Amygdala (tissue), 56 donors: ENCODE measurements around the gene LRBA.
"Not testable (repeated sequence)": the region's sequence is repeated elsewhere in the genome, so short reads cannot be mapped to it uniquely, and the experiment has no call there.

Experiments
- DNase-seq, 56 donors: peaks; one replicate each; lab custom pipeline; 2025; lab: John Stamatoyannopoulos, UW

The LRBA gene

GRCh38 chr4:151014521-151015458, at the start of gene LRBA:
Gene LRBA, minus strand, starts transcription at chr4:151015284. Its CDS starts 642 bp downstream, at chr4:151014642.
- DNase-seq: peak in 51 of 56 donors; percentile 2 to 82 (median 49)

GRCh38 chr4:151063143-151063542, 48.1 kb upstream of the LRBA start:
- not testable (repeated sequence) for DNase-seq

- no peak for DNase-seq
Measured at GRCh38 chr4:151055539-151055938, 40.5 kb upstream of the LRBA start.

- no peak for DNase-seq
Measured at GRCh38 chr4:151052785-151053184, 37.7 kb upstream of the LRBA start.

GRCh38 chr4:151049430-151049884, 34.4 kb upstream of the LRBA start:
- no peak for DNase-seq

GRCh38 chr4:151048913-151049312, 33.8 kb upstream of the LRBA start:
- no peak for DNase-seq

GRCh38 chr4:151046609-151047008, 31.5 kb upstream of the LRBA start:
- no peak for DNase-seq

- no peak for DNase-seq
Measured at GRCh38 chr4:151045907-151046306, 30.8 kb upstream of the LRBA start.

- no peak for DNase-seq
Measured at GRCh38 chr4:151043803-151044515, 28.9 kb upstream of the LRBA start.

- no peak for DNase-seq
Measured at GRCh38 chr4:151039733-151040132, 24.6 kb upstream of the LRBA start.

GRCh38 chr4:151038452-151039157, 23.5 kb upstream of the LRBA start:
- DNase-seq: no peak

- no peak for DNase-seq
Measured at GRCh38 chr4:151035911-151036310, 20.8 kb upstream of the LRBA start.

- no peak for DNase-seq
Measured at GRCh38 chr4:151035328-151035727, 20.2 kb upstream of the LRBA start.

GRCh38 chr4:151034829-151035228, 19.7 kb upstream of the LRBA start:
- DNase-seq: no peak

GRCh38 chr4:151031831-151032605, 16.9 kb upstream of the LRBA start:
- no peak for DNase-seq

GRCh38 chr4:151029537-151029936, 14.5 kb upstream of the LRBA start:
- no peak for DNase-seq

- not testable (repeated sequence) for DNase-seq
Measured at GRCh38 chr4:151029006-151029405, 13.9 kb upstream of the LRBA start.

GRCh38 chr4:151025759-151026158, 10.7 kb upstream of the LRBA start:
- no peak for DNase-seq

GRCh38 chr4:151022586-151022985, 7.5 kb upstream of the LRBA start:
- DNase-seq: no peak
